Tibial artery (tissue), 4 donors: ENCODE measurements around the gene SAFB2.

Source experiments
- DNase-seq, 2 donors: peaks; one replicate each; pipeline ENCODE4 v3.0.0-alpha.2; 2019
- H3K27ac ChIP-seq, 2 donors: fragments of 200-600 bp; sonication (generic) in 1 of 2; 1 replicate in 1 of 2; 2 replicates in 1 of 2; pipeline ENCODE4 v1.5.1; 2018 to 2019; ENCODE audit warnings: mild to moderate bottlenecking in 1 of 2
- H3K27me3 ChIP-seq, 2 donors: fragments of 200-600 bp; sonication (generic) in 1 of 2; one replicate each; pipeline versions ENCODE4 v1.5.1 to v1.6.0; 2016 to 2019
- H3K36me3 ChIP-seq, 3 donors: fragments of 200-600 bp; sonication (generic) in 2 of 3; one replicate each; pipeline ENCODE4 v1.5.1; 2016 to 2019; ENCODE audit warnings: mild to moderate bottlenecking in 2 of 3
- H3K4me1 ChIP-seq, 4 donors: fragments of 200-600 bp; sonication (generic) in 2 of 4; 1 replicate in 3 of 4; 2 replicates in 1 of 4; pipeline ENCODE4 v1.5.1; 2016 to 2019
- H3K4me3 ChIP-seq, 2 donors: fragments of 200-600 bp; sonication (generic) in 1 of 2; 1 replicate in 1 of 2; 2 replicates in 1 of 2; pipeline ENCODE4 v1.5.1; 2018 to 2019; ENCODE audit warnings: mild to moderate bottlenecking in 2 of 2
- H3K9me3 ChIP-seq, 3 donors: fragments of 200-600 bp; sonication (generic) in 1 of 3; one replicate each; pipeline ENCODE4 v1.5.1; 2016 to 2019
- intact Hi-C: fragments of 100-400 bp; cut with DNase I; formaldehyde crosslinking; loops from one replicate; pipeline ENCODE4 v1.15.0; 2023; ENCODE audit warnings: low total_unique reads
- TF ChIP-seq, protein P1 (sequence below), 2 experiments: fragments of 200-600 bp in 1 of 2; fragments of 450-650 bp in 1 of 2; IDR thresholded peaks; one replicate each; pipeline ENCODE4 v1.5.1; 2017 to 2019; ENCODE audit warnings: antibody characterized with exemption in 2 of 2, mild to moderate bottlenecking in 1 of 2, moderate library complexity in 1 of 2

SAFB2 gene

GRCh38 chr19:5557691-5558090 lies 64.9 kb downstream of the SAFB2 start:
- Histone ChIP-seq H3K4me3 (no peak overlapping the region), H3K27ac (no peak overlapping the region), H3K4me1 (no peaks in the 10 kb centered on the region), H3K36me3 (no peaks in the 10 kb centered on the region), H3K9me3 (peaks cover 0 to 15% (median 10%) of the 10 kb centered on the region in 3 donors), H3K27me3 (peaks cover 0 to 81% of the 10 kb centered on the region in 2 donors)
- TF ChIP-seq, protein P1, sequence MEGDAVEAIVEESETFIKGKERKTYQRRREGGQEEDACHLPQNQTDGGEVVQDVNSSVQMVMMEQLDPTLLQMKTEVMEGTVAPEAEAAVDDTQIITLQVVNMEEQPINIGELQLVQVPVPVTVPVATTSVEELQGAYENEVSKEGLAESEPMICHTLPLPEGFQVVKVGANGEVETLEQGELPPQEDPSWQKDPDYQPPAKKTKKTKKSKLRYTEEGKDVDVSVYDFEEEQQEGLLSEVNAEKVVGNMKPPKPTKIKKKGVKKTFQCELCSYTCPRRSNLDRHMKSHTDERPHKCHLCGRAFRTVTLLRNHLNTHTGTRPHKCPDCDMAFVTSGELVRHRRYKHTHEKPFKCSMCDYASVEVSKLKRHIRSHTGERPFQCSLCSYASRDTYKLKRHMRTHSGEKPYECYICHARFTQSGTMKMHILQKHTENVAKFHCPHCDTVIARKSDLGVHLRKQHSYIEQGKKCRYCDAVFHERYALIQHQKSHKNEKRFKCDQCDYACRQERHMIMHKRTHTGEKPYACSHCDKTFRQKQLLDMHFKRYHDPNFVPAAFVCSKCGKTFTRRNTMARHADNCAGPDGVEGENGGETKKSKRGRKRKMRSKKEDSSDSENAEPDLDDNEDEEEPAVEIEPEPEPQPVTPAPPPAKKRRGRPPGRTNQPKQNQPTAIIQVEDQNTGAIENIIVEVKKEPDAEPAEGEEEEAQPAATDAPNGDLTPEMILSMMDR (IDR thresholded peaks at IDR 0.05): no peak
- intact Hi-C loops: no loop called here
- DNase-seq: no peak

- Histone ChIP-seq H3K4me3 (no peak overlapping the region), H3K27ac (no peak overlapping the region), H3K4me1 (no peaks in the 10 kb centered on the region), H3K27me3 (peaks cover 0 to 52% of the 10 kb centered on the region in 2 donors), H3K36me3 (no peaks in the 10 kb centered on the region), H3K9me3 (no peaks in the 10 kb centered on the region)
- TF ChIP-seq, protein P1 (IDR thresholded peaks at IDR 0.05): no peak
- intact Hi-C loops: no loop called here
- DNase-seq: no peak
Measured at GRCh38 chr19:5554828-5555227, 67.7 kb downstream of the SAFB2 start.

GRCh38 chr19:5553892-5554291 lies 68.7 kb downstream of the SAFB2 start:
- no peaks in the 10 kb centered on the region for H3K36me3 ChIP-seq
- intact Hi-C loops: no loop called here
- no peak overlapping the region for H3K27ac ChIP-seq
- H3K9me3 ChIP-seq: no peaks in the 10 kb centered on the region
- H3K4me3 ChIP-seq: no peak overlapping the region
- peaks cover 0 to 45% of the 10 kb centered on the region in 2 donors for H3K27me3 ChIP-seq
- DNase-seq: no peak
- TF ChIP-seq, protein P1 (IDR thresholded peaks at IDR 0.05): no peak
- H3K4me1 ChIP-seq: no peaks in the 10 kb centered on the region

DNA sequence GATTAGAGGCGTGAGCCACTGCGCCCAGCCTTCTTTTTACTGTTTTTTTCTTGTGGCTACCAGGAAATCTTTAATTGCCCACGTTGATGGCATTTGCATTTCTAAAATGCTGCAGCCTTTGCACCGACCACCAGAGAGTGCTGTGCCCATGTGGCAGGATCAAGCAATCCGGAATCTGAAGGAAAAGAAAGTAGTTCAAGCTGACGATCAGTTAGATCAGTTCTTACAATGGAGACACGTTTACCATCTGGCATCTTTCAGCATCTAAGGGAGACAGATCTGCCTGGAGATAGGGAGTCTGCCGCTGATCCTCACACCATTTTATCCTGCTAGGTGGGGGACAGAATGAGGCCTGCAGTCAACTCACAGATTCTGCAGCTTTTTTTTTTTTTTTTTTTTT lies 74.7 kb downstream of the SAFB2 start:
- no peak overlapping the region for H3K27ac ChIP-seq

DNA sequence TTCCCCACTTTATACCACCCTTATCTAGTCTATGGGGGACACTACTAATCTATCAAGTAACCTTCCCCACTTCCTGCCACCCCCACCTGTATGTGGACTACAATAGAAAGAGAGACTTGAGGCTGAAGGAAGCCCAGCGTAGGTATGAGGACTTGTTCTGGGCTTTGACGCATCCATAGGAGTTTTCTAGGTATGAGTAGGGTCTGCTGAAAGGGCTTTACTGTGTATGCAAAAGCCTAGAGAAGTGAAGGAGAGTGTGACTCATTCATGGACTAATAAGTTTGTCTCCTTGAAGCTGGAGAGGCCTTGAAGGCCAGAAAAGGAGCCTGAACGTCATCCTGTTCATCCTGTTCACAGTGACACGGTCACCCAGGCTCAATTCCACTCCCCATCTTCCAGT lies 76.6 kb downstream of the SAFB2 start:
- H3K36me3 ChIP-seq: no peaks in the 10 kb centered on the region
- intact Hi-C loops: no loop called here
- TF ChIP-seq, protein P1 (IDR thresholded peaks at IDR 0.05): no peak
- no peaks in the 10 kb centered on the region for H3K4me1 ChIP-seq
- H3K27ac ChIP-seq: no peak overlapping the region
- peaks cover 0 to 36% of the 10 kb centered on the region in 2 donors for H3K27me3 ChIP-seq
- no peak overlapping the region for H3K4me3 ChIP-seq
- no peaks in the 10 kb centered on the region for H3K9me3 ChIP-seq
- no peak for DNase-seq

More for the DNA sequence above, 74.7 kb downstream of the SAFB2 start:
- Histone ChIP-seq H3K9me3 (no peaks in the 10 kb centered on the region), H3K4me3 (no peak overlapping the region), H3K4me1 (no peaks in the 10 kb centered on the region), H3K27me3 (peaks cover 0 to 20% of the 10 kb centered on the region in 2 donors), H3K36me3 (no peaks in the 10 kb centered on the region)
- TF ChIP-seq, protein P1 (IDR thresholded peaks at IDR 0.05): no peak
- no peak for DNase-seq
- intact Hi-C loops: no loop called here

GRCh38 chr19:5545051-5545450 lies 77.5 kb downstream of the SAFB2 start:
- intact Hi-C loops: no loop called here
- Histone ChIP-seq H3K4me3 (no peak overlapping the region), H3K4me1 (no peaks in the 10 kb centered on the region), H3K9me3 (no peaks in the 10 kb centered on the region), H3K36me3 (no peaks in the 10 kb centered on the region), H3K27me3 (peaks cover 0 to 43% of the 10 kb centered on the region in 2 donors), H3K27ac (no peak overlapping the region)
- TF ChIP-seq, protein P1 (IDR thresholded peaks at IDR 0.05): no peak
- DNase-seq: no peak
